ENCODE measurements around the gene ZFHX3.

ZFHX3 gene

DNA sequence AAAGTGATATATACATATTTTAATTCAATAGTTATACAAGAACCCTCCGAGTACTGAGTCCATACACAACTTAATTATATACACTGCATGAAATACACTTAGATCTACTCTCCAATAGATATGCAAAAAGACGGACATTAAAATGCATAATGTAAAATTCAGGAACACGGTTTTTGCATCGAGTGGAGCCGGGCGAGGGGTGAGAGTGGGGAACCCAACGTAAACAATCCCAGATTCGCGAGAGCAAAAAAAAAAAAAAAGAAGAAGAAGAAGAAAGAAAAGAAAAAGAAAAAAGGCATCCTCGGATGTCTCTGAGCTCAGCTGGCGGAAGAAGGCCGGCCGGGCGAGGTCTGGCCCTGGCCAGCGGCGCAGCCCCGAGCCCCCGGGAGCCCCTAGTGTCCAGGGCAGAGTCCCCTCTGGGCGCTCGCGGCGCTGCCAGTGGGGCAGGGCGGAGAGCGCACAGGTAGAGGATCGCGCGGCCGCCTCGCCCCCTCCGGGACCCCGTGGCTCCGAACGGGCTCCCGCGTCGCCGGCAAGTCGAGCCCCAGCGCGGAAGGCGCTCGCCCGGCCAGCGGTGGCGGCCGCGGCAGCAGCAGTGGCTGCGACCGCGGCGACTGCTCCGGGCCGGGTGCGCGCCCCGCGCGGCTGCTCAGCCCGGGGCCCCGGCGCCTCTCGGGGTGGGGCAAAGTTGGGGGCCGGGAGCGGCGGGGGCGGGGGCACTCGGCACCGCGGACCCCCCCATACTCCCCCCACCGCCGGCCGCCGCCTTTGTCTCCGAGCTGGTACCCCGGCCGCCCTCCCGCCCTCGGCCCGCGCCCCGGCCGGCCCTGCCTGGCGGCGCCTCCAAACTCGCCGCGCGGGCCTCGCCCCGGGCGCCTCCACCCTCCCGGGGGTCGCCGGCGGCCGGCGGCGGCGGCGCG is 9.6 kb upstream of the ZFHX3 start:
- FAIRE-seq (no peak), DNase-seq (ENCODE audit: extremely low spot score, insufficient read length, low read depth) (no peak)

DNA sequence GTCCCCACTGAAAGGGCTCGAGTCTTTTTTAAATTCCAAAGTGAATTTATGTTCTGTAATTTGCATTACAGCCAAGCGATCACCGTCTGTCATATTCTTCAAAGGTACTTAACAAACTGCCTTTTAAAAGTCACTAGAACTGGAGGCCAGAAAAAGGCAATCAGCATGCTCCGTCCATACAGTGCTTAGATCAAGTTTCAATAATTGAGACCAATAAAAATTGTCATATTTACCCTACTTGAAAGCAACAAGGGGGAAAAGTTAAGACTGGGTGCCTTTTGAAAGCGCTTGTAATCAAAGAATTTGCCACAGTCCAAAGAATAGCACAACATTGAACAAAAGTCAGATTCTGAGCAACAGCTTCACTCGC is 9.0 kb upstream of the ZFHX3 start:
- DNase-seq (ENCODE audit: extremely low spot score, insufficient read length, low read depth) (no peak), FAIRE-seq (no peak)

DNA sequence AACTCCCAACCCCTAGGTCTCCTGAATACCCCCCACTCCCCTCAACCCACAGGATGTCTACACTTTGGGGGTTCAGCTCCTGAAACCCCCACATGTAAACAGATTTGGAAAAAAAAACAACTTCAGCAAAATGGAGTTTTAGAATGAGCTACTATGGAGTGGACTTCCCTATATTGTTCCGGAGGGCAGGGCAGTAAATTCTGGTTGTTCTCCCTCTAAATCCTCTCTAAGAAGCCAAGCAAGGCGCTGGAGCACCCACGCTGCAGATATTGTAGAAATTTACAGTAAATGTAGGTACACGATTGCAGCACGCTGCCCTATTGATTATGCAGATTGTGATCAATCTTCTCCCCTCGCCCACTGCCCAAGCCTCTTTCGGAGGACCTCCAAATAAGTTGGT is 8.5 kb upstream of the ZFHX3 start:
- FAIRE-seq: no peak
- DNase-seq (ENCODE audit: extremely low spot score, insufficient read length, low read depth): no peak

DNA sequence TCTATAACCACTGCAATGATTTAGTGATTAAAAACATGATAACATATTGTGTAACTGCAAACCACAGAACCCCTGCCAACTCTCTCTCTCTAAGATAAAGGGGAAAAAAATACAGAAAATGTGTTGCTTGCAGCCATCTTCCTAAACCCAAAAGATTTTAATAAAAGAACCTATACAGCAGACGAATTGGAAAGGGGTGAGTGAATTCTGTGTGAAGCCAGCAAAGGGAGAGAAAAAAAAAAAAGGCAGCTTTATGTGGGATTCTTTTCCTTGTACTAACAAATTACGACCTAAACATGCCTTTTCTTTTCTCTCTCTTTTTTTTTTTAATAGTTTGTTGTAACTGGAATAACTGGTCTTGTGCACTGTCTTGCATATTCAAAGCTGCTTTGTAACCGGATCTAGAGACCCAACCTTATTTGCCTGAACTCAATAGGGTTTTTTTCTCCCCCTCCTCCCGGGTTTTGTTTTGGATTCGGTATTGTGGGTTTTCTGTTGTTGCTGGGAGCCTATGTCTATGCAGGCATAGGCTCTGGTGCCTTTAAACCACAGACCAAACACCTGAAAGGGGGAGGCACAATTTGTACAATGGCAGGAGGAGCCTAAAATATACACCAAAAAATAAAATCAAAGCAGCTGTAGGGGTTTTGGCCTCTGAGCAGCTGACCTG is 7.0 kb upstream of the ZFHX3 start:
- DNase-seq (ENCODE audit: extremely low spot score, insufficient read length, low read depth) (no peak), FAIRE-seq (no peak)

DNA sequence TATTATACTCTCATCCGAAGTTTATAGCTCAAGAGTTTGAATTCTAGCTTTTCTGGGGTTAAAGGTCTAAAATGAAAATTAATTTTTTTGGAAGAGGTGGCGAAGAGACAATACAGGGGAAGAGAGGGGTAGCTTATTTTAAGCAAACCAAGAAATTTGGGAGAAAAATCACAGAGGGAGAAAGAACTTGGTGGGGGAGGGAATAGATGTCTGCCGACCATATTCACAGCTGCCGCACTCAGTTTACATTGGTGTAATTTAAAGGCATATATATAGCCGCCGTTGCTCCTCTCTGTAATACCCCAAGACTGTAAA is 6.5 kb upstream of the ZFHX3 start:
- no peak for DNase-seq (ENCODE audit: extremely low spot score, insufficient read length, low read depth)
- no peak for FAIRE-seq

DNA sequence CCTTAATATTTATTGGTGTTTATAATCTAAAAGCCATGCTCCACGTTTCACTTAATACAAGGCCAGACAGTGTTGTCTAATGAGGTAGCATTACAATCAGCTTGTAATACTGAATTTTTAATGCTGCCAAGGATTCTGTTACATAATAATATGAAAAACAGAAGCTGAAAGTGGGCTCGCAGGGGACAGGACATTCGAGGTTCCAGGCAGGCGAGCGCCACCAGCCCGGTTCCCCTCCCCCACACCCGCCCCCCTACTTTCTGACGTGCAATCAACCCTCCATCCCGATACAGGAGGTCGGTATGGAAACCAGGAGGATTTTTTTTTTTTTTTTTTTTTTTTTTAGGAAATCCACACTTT is 6.2 kb upstream of the ZFHX3 start:
- DNase-seq (ENCODE audit: extremely low spot score, insufficient read length, low read depth) (no peak), FAIRE-seq (no peak)

DNA sequence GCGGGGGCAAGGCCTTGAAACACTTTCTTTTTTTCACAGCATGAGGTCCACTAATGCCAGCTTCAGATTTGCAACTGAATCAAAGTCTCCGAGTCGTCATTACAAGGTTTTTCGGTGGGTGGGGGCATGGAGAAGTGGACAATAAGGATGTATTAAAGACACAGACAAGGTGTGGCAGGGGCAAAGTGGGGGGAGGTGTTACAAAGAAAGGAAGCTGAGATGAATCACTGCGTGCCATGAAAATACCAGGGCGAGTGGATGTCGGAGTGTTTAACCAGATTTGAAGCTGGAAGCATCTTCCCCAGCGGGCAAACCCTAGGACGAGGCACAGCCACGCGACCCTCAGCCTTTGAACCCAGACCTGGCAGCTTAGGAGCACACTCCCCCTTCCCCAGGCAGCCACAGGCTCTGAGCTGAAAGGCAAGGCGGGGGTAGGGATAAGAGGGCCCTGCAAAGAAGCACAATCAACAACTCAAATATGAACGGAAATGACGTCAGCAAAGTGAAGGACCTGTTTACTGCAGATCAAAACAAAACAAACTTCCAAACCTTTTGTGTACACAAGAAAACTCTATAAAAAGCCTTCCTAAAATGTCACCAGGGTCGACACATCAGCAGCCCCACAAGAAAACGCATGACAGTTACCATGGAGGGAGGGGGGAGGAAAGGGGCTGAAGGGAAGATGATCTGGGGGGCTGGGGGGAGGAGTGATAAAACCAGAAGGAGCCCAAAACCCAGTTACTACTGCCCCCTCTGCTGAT is 5.6 kb upstream of the ZFHX3 start:
- FAIRE-seq (no peak), DNase-seq (ENCODE audit: extremely low spot score, insufficient read length, low read depth) (no peak)

DNA sequence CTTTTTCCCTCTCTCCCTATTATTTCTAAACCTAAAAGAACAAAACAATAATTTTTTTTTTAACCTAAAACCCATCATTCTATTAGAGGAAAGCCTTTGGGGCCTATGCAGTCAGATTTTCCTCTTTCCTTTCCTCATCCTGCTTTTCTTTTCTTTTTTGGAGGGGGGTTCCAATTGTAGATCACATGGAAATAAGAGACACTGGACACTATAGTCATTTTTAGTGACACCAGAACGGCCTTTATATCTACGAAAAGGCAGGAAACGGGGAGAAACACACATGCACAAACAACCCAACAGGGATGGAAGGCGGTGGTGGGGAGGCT is 5.1 kb upstream of the ZFHX3 start:
- FAIRE-seq (no peak), DNase-seq (ENCODE audit: extremely low spot score, insufficient read length, low read depth) (no peak)

DNA sequence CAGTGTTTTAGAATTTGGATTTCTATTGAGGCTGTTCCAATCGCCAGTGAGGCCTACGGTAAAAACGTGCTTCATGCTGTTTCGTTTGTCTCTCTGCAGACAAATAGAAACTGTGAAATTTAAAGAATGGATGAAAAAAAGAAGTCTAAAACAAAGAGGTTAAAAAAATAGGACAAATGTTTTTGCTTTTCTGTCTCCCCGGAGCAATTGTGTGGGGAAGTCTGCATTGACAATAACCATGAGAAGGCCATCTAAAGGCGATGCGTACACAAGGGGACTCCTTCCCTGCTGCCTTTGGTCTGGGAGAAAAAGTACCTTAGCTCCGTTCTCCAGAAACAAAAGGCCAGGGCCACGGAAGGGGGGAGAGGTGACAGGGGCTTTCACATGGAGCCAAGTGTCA is 4.6 kb upstream of the ZFHX3 start:
- FAIRE-seq: no peak
- no peak for DNase-seq (ENCODE audit: extremely low spot score, insufficient read length, low read depth)

DNA sequence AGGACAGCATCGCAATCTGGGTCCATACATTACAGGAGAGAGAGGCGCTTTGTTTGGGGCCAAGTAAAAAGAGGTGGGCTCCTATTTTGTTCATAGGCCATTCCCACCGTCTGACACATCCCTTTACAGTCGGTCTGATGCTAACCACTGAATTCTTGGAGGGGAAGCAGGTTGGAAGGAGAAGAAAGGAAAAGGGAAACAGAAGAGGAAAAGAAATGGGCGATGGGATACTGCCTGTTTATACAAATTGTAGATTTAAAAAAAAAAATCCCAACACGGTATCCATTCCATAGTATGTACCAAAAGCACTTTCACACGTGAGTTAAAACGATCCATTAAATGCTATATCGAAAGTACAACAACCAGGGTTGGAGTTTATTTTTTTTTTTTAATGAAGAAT is 4.0 kb upstream of the ZFHX3 start:
- FAIRE-seq: no peak
- no peak for DNase-seq (ENCODE audit: extremely low spot score, insufficient read length, low read depth)

DNA sequence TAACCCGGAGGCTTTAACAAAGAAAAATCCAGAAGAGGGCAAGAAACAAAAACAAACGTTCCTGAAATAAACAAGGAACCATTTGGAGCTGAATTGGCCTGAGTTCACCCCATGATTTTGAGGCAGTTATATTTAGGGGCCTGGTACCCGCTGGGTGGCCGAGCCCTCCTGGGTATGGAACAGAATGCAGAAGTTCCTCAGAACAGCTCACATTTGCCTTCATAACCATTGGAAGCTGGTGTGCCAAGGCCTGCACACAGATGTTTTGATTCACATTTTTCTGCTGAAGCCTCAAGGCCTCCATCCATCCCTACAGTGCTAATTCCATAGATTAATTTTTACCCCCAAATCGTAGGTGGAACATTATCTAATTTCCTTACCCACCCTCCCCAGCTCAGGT is 3.3 kb upstream of the ZFHX3 start:
- FAIRE-seq (no peak), DNase-seq (ENCODE audit: extremely low spot score, insufficient read length, low read depth) (no peak)

DNA sequence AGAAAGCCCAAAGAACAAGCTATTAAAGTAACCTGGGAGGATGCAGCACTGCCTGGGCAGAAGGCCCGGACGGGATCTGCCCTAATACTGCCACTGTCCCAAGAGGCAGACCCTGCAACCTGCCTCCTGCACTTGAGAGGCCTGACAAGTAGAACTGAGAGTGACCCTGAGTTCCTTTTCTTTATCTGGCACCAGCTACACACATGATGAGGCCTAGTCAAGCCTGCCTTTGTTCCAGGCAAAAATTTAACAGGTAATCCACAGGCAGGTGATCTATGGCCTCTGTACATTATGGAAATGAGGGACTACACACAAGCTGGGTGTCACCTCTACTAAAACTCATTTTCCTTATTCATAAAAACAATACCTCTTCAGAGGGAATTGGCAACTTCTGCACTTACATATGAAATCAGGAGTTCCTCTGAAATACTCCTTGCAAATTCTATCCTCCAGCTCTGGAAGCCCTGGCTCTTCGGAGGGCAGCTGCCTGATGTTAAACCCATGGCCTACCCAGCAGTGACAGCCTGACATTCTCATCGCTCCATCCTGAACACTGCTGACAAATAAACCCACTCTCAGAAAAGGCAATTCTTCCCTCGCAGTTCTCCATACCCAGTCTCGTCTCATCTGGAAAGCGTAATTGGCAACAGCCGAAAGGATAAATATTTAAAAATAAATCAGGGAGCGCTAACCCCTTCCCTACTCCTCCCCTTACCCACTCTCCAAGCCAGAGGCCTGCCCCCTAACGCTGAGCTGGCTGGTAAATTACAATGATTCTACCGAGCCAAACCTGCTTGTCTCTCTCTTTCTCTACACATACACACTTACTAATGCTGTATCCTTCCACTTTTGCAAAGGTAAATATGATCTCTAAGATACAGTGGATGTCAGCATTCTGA is 2.5 kb upstream of the ZFHX3 start:
- FAIRE-seq: no peak
- DNase-seq (ENCODE audit: extremely low spot score, insufficient read length, low read depth): no peak

DNA sequence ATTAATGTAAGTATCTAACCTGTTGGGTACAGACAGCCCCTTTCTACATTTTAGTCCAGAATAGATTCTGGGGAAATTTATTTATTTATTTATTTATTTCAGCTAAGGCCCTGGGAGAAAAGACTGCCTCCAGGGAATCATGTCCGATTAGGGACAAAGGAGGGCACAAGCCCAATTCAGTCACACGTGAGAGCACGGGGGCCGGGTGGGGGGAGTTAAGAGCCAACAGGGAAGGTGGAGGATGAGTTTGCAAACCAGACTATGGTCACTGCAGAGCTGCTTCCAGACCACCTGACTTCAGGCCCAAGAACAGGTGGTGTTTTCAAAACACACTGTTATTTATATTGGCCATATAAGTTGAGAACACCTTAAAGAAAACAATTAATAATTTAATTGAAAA is 1.6 kb upstream of the ZFHX3 start:
- no peak for FAIRE-seq
- DNase-seq (ENCODE audit: extremely low spot score, insufficient read length, low read depth): no peak

DNA sequence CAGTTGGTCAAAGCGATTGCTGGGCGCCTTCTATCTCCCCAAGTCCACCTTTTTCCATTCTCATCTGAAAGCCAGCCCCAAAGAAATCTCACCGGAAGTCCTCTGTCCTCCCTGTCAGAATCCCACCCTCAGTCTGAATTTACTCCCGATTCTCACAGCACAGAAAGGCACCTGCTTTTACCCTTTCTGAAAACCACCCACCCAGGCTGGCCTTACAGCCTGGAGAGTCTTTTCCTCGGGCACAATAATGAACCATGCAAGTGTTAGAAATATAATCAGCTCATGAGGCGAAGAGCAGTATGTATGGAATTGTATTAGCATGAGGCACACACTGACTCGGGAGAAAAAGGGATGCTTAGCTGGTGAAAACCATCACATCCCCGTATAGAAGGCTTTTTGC is 1.2 kb upstream of the ZFHX3 start:
- FAIRE-seq: no peak
- DNase-seq (ENCODE audit: extremely low spot score, insufficient read length, low read depth): no peak

DNA sequence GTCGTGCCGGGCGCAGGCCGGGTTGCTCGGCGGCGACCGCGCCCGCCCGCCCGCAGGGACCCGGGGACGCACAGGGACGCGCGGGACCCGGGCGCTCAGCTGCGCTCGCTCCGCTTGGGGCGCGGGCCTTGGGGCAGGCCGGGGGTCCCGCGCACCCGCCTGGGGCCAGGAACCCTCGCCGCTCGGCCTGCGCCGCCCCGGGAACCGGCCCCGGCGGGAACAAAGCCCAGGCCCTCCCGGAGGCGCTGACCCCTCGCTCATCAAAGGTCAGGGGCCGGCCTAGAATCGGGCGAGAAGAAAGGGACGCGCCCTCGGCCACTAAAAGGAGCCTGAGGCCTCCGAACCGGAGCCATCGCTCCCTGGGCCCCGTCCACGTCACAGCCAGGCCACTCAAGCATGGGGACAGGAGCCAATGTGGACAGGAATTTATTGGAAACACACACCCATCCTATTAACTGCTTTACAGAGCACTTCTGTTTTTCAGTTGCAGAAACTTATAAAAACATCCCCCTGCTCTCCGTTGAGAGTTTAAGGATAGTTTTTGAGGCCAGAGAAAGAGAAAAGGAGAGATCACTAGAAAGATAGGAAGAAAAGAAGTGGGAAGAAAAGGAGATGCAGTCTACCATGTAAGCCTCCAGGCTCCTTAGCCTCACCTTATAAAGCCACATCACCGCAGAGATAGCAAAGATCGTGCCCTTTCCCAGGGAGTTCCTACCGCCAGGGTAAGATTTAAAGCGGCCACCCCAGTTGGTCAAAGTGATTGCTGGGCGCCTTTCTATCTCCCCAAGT is 558 bp upstream of the ZFHX3 start:
- DNase-seq (ENCODE audit: extremely low spot score, insufficient read length, low read depth) (no peak), FAIRE-seq (no peak)

DNA sequence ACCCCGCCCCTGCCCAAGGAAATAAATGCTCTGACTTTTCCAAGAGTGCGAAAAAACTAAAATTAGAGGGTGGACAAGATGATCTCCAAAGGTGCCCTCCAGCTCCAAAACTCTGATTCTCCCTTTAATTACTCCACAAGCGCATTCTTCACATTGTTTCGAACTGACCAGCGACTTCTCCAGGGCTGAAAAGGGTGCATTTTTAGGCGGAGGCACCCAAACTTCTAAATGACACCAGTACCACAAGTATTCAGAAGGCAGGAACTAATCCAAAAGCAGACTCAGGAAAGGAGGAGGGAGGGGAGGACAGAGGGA is 750 bp downstream of the ZFHX3 start:
- DNase-seq (ENCODE audit: extremely low spot score, insufficient read length, low read depth) (no peak), FAIRE-seq (no peak)

DNA sequence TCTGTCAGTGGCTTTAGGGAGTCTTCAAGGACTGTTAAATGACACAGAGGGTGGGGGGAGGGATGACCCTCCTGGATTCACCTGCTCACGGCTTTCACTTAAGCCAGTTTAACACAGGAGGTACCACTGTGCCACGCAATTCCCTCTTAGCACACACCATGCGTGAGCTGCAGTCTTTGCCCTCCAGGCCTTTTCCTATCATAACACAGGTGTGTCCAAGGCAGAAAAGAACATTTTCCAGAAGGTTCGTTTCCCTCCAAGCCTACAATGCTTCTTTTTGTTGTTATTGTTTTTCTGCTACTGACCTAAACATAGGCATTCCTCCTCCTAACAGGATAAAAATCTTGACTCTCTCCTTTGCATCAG is 1.1 kb downstream of the ZFHX3 start:
- DNase-seq (ENCODE audit: extremely low spot score, insufficient read length, low read depth): no peak
- no peak for FAIRE-seq

DNA sequence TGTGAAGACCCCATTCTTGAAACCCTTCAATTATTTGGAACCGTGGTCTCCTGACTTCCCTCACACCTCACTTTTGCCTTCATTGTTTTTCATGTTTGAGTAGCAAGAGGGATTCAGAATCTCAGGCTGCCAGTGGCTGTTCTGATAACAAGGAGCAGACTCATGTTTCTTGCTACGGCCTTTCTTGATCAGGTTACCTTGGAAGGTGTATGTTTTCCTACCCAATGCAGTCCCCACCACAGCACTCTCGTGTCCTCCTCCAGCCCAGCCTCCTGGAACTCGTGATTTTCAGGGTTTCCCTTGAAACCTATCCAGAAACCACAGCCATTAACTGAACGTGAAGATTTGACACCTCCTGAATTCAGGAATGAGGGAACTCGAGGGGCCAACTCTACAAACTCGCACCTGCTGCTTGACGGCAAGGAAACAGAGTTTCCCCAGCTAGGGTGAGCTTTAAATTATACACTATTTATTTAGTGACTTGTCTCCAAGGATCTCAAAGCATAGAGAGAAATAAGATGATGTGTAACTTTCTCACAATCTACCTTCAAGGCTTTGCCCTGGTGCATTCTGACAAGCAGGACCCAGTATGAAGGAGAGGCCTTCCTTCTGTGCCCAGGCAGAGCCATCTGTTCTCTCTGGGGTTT is 1.6 kb downstream of the ZFHX3 start:
- no peak for FAIRE-seq
- no peak for DNase-seq (ENCODE audit: extremely low spot score, insufficient read length, low read depth)

DNA sequence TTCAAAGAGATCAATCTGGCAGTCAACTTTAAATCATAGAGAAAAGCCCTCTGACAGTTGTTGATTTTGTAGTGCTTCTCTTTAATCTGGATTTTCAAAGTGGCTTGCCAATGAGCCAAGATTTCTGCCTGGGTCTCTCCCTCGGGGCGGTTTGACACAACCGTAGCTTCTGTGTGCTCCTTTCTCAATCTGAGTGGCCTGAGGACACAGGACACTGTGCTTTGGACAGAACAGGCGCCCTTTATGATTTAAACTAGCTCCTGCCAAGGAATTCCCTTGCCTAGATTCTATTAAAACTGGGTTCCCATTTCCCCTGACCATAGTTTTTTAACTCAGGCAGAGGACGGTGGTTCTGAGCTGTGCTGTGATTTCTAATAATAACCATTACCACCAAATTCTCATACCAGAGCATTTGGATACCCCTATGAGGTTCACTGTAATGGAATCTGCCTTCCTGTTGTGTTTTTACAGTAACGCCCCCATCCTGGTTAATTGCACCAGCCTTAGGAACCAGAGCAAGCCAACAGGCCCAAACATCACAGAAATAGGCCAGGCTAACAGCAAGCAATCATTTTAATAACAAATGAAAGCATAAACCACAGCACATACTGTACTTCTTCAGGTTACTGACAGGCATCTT is 4.0 kb downstream of the ZFHX3 start:
- no peak for FAIRE-seq
- DNase-seq (ENCODE audit: extremely low spot score, insufficient read length, low read depth): no peak
